Hindlimb muscle (tissue), 1 donor: Measurements from ENCODE around the gene PCIF1. TPM values are rescaled to one million over a fixed set of nuclear protein-coding genes. Genes with fewer than 3 reads are reported as not detected.
"Not testable (repeated sequence)": the region's sequence is repeated elsewhere in the genome, so short reads cannot be mapped to it uniquely, and the experiment has no call there.

Experiments used
- DNase-seq: peaks from one replicate; pipeline ENCODE4 v3.0.0-alpha.2; 2013
- polyA plus RNA-seq: library from polyadenylated mRNA; unstranded; fragments of 120-200 nt; gene quantifications from one replicate; pipeline ENCODE4 v1.2.1, GENCODE V29; 2013; ENCODE audit not compliant: insufficient read length

The PCIF1 gene
- polyA plus RNA-seq, 1 donor, result 26.4 TPM

DNA sequence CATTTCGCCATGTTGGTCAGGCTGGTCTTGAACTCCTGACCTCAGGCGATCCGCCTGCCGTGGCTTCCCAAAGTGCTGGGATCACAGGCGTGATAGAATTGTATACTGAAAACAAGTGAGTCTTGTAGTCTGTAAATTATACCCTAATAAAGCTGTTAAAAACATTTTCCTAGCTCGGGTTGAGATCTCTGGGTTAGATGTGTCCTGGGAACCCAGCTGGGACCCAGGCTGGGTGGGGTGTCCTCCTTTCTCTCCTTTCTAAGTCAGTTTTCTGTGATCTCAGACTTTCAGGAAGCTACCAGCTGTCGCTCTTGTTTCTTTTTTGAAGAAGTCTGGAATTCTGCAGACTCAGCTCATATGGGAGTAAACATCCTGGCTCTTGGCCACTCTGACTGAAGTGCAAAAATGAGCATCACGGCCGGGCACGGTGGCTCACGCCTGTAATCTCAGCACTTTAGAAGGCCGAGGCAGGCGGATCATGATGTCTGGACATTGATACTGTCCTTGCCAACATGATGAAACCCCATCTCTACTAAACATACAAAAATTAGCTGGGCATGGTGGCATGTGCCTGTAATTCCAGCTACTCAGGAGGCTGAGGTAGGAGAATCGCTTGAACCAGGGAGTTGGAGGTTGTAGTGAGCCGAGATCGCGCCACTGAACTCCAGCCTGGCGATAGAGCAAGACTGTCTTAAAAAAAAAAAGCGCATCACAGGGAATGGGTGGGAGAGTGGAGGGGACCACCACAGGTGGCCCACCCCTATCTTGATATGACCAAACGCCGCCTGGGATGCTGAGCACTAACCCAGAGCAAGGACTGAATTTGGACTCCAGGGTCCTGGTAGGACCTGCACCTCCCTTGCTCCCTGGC lies 9.9 kb upstream of the PCIF1 start:
- DNase-seq, result peak; percentile 56

DNA sequence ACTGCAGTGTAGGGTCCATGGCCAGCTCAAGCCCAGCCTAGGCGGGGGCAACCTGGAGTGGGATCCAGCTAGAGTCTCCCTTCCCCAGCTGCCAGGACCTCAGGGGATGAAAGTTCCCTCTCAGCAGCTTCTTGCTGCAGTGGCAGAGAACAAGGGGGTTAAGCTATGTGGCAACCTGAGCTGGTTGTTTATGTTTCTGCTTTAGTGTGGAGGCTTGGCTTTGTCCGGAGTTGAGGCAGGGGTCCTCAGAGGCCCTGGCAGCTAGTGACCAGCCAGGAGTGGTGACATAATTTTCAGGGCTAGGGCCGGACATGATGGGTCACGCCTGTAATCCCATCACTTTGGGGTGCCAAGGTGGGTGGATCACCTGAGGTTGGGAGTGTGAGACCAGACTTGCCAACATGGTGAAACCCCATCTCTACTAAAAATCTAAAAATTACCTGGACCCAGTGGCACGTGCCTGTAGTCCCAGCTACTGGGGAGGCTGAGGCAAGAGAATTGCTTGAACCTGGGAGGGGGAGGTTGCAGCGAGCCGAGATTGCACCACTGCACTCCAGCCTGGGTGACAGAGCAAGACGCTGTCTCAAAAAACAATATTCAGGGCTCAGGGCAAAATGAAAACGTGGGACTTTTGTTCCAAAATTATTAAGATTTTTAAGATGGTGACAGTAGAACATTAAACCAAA lies 8.5 kb upstream of the PCIF1 start:
- DNase-seq, result no peak

DNA sequence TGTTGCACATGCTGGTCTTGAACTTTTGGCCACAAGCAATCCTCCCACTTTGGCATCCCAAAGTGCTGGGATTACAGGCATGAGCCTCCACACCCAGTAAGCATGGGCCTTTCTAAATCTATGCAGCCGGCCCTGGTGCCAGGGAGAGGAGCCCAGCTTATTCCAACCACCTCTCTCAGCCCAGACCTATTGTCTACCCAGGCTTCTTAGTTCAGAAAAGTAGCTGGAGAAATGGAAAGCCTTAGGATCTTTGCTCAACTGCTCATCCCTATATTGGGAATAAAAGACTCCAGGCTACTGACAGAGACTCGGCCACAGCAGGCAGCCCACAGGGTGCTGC lies 7.8 kb upstream of the PCIF1 start:
- DNase-seq, result no peak

DNA sequence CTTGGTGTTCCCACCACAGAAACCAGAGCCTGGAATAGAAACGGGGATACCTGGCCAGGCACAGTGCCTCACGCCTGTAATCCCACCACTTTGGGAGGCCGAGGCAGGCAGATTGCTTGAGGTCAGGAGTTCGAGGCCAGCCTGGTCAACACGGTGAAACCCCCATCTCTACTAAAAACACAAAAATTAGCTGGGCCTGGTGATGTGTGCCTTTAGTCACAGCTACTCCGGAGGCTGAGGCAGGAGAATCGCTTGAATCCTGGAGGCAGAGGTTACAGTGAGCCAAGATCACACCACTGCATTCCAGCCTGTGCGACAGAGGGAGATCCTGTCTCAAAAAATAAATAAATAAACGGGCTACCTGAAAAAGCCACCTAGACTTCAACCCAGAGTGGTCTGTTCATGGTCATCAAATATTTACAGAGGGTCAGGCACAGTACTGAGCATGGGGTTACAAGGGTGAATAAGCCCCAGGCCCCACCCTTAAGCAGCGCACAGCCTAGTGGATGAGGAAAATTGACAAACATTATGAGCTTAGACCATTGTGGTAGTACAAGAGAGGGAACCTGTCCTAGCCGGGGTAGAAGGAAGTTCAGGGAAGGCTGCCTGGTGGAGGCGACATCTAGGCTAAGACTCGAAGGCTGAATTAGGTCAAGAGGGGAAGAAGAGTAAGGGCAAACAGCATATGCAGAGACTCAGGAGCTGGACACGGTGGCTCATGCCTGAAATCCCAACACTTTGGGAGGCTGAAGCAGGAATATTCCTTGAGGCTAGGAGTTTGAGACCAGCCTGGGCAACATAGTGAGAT lies 7.2 kb upstream of the PCIF1 start:
- DNase-seq, result no peak

DNA sequence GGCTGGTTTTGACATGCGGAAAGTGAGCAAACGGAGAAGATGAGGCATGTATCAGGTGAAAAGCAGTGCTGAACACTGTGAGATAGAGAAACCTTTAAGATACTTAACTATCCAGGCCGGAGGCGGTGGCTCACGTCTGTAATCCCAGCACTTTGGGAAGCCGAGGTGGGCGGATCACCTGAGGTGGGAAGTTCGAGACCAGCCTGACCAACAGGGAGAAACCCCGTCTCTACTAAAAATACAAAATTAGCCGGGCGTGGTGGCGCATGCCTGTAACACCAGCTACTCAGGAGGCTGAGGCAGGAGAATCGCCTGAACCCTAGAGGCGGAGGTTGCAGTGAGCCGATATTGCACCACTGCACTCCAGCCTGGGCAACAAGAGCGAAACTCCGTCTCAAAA lies 2.8 kb upstream of the PCIF1 start:
- DNase-seq, result not testable (repeated sequence)

DNA sequence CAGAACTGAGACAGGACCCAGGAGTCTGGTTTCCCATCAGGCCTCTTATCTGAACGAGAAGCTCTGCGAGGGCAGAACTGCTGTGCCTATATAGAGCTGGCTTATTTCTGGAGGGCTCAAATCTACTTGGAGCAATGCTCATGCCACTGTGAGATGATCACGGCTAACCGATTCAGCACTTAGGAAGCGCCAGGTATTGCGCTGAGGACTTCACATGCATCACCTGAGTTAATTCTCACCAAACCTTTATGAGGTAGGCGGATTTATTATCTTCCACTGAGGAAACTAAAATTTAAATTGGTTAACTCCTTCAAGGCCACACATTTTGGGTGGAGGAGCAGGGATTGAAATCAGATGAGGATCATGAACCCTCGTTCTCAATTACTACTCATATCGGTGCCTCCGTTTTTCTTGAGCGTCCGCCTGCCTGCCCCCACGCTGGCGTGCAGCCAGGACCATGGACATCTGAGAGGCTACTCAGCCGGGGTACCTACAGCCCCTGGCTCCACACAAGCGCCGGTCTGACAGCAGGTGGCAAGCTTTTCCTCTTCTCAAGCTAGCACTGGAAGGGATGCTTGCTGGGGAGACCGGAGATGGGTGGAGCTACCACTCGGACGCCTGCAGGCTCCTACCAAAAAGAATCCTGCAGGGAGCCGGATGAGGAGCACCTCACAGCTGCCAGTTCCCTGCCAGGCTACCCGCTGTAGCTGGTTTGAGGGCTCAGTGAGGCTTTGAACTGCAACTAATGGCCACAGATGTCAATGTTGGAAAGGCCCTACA lies 1.0 kb upstream of the PCIF1 start:
- DNase-seq, result peak; percentile 55

DNA sequence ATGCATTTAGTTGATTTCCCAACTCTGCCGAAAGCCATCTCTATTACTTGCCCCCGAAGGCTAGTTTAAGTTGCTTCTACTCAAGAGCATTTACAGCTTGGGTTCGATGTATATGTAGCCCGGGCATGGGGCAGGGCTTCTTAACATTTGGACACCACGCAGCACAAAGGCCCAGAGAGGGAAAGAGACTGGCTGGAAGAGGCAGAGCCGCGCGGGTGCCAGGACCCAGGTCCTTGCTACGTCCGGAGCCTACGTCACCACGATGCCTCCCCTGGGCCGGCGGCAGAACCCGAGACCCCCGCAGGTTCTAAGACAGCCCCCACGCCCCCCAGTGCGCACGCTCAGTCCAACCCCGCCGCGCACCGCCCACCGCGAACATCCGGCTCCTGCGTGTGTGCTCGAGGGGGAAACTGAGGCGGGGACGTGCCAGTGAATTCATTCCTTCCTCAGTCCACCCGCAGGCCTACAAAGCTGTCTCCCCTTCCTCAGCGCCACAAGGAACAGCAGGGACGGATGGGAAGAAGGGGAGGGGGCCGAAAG lies 367 bp upstream of the PCIF1 start:
- DNase-seq, result no peak

DNA sequence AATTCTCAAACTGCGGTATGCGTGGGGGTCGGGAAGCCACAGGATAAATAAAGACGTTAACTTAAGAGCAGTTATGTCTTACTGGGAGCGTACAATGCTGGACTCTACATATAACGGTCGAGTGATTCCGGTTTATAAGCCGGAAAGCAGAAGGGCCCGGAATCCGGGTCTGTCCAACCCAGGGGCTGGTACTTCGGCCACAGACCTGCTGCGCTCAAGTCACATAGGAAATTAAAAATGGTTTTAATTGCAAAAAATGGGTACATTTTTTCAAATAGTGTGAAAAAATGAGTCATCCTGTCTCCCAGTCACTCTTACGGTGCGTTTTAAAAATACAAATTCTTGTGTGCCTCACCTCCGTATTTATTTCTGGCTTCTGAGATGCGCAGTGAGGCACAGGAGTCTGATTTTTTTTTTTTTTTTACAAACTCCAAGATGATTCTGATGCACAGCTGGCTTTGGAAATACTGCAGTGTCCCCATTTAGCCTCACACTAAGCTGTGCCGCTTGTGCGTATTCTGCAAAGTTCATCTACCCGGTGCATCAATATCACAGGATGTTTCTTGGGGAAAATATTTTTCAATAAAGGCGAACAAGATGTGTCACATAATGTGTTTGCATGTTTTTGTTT lies 1.0 kb downstream of the PCIF1 start:
- no peak for DNase-seq

DNA sequence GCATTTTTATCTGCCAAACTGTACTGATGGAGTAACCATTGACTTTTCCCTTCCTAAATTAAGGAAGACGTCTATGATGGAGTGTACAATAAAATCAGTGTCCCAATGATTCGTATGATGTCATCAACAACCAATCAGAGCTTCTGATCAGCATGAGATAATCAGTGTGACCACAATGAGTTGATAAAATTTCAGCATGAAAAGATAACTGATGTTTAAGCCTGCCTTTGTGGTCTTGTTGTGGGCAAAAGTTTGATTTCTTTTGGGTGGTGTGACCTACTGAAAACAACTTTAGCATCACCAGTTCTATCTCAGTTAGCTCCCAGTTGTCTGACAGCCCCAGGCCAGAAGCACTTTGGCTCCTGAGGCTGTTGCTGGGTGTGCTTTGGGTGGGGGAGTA lies 3.3 kb downstream of the PCIF1 start:
- no peak for DNase-seq

DNA sequence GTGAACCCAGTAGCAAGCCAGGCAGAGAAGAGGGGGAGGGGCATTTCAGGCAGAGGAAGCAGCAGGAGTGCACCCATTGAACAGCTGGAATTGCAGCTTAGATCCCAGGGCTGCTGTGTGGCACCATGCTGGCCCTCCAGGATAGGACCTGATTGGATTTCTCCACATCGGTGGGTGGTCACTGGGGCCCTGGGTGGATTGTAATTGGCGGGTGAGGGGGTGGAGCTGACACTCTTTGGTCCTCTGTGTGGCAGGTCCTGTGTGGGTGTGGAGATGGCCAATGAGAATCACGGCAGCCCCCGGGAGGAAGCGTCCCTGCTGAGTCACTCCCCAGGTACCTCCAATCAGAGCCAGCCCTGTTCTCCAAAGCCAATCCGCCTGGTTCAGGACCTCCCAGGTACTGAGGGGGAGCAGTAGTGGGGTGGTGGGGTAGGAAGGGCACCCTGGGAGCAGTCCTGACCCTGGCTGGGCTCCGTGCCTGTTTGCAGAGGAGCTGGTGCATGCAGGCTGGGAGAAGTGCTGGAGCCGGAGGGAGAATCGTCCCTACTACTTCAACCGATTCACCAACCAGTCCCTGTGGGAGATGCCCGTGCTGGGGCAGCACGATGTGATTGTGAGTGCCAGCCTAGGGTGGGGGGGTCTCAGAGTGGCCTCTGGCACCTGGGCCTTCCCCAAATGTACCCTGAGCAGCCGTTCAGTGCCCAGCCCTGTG lies 4.4 kb downstream of the PCIF1 start:
- no peak for DNase-seq

DNA sequence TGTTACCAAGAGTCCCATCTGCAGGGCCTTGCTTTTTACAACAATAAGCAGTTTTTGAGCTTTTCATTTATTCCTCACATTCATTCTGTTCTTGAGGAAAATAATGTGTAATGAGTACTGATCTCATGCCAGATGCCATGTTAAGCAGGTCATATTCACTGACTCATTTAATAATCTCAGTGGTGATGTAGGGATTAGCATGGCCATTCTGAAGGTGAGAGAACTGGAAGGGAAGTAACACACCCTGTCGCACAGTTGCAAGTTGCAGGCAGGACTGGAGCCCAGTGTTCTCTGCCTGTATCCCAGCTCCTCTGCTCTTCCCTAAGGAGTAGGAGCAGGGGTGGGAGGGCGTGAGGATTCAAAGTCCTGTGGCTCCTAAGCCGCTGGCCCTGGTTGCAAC lies 5.6 kb downstream of the PCIF1 start:
- no peak for DNase-seq

DNA sequence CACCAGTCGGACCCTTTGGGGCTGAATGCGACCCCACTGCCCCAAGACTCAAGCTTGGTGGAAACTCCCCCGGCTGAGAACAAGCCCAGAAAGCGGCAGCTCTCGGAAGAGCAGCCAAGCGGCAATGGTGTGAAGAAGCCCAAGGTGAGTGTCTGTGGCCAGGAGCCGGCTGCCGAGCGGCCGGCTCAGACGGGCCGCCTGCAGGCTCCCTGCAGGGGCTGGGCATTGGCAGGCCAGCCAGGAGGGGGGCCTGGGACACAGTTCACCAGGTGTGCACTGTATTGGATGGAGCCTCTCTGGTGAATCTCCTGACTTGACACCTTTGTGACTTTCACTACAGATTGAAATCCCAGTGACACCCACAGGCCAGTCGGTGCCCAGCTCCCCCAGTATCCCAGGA lies 6.0 kb downstream of the PCIF1 start:
- DNase-seq, result no peak

DNA sequence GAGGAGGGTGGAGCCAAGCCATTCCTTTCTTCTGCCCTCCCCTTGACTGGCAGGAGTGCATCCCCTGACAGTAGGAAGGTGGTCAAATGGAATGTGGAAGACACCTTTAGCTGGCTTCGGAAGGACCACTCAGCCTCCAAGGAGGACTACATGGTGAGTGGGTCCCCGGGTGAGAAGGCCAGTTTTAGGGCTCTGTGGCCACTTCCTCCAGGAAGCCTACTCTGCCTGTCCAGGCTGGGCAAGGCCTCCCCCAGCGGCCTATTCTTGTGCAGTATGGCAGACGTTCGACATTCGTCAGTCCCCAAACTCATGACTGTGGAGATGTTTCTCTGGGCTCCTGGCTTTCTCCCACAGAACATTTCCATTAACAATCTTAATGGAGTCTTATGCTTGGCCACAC lies 9.1 kb downstream of the PCIF1 start:
- no peak for DNase-seq

DNA sequence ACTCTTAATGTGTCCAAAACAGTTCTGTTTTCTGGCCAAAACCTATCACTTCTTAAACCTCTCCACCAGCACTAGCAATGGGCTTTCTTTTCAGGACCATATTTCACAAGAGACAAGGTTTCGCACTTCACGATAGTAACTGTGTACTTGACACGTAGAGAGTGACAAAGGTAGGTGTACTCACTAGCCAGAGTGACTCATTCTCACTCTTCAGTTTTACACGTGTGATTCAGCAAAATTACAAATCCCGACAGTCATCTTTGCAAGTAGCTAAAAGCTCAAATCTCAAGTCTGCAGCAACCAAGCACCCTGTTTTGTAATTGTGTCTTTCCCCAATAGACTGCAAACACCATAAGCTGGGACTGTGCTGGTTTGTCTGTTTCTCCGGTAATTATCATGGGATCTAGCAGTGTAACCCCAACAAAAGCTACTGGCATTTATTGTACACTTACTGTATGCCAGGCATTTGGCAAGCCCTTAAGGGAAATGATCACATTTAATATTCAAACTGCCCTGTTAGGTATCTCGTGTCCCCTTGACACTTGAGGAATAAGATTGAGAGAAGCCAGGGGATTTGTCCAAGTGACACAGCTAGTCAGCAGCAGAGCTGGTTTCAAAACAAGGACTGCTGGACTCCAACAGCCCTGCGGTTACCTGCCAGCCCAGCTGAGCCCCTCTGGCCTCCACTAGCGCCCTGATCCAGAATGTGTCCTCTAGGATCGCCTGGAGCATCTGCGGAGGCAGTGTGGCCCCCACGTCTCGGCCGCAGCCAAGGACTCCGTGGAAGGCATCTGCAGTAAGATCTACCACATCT lies 9.9 kb downstream of the PCIF1 start:
- DNase-seq, result no peak

DNA sequence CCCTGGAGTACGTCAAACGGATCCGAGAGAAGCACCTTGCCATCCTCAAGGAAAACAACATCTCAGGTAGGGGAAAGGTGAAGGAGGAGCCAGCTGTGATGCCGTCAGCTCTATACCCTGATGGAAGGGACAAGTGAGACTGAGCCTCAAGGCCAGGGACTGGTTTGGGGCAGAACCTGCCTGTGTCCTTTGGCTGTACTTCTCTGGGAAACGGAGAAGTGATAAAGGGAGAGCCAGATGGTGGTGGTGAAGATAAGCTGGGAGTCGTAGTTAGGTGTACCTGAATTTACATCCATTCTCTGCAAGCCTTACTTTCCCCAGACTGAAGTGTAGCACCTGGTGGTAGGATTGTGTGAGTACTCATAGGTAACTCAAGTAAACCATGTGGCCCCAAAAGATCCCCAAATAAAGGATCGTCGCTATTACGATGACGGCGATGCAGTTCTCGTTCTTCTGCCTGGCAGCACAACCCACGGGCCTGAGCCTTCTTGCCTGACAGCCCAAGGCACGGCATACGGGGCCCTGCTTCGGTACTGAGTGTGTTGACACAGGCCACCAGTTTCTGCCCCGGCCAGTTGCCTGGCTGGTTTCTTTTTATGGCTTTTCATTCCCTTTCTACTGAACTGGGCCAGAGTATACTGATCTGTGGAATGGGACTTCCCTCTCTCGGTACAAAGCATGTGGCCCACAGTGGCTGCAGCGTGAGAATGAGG lies 10.6 kb downstream of the PCIF1 start:
- DNase-seq, result no peak

DNA sequence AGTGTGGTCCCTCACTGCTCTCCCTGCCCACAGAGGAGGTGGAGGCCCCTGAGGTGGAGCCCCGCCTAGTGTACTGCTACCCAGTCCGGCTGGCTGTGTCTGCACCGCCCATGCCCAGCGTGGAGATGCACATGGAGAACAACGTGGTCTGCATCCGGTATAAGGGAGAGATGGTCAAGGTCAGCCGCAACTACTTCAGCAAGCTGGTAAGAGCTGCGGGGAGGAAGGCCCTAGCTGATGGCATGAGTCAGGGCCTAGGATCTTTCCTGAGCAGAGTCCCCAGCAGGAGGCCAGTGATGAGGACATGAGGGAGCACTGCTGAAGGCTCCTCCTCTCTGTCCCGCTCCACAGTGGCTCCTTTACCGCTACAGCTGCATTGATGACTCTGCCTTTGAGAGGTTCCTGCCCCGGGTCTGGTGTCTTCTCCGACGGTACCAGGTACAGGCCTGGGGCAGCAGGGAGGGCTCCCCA lies 11.2 kb downstream of the PCIF1 start:
- DNase-seq, result no peak

DNA sequence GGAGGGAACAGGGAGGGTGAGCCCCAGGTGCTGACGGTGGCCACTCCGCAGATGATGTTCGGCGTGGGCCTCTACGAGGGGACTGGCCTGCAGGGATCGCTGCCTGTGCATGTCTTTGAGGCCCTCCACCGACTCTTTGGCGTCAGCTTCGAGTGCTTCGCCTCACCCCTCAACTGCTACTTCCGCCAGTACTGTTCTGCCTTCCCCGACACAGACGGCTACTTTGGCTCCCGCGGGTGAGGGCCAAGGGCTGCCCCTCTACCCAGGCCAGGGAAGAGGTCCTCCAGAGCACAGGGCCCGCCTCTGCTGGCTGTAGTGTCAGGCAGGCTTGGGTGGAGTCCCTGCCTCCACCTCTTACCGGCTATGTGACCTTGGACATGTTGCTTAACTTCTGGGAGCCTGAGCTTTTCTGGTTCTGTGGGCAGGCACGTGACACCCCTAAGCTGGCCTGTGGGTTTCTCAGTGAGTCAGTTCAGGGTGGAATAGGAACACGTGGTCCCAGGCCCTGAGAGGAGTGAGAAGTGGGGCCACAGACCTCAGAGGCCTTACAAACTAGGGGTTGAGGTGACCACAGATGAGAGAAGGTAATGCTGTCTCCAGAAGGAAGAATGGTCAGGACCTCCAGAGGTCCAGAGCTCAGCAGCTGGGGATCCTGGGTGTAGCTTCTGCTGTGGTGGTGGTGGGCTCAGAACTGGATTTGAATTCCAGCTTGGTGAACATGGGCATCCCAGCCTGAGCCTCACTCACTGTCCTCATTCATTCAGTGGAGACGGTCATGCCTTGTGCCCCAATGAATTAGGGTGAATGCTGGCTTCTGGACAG lies 11.9 kb downstream of the PCIF1 start:
- DNase-seq, result no peak

DNA sequence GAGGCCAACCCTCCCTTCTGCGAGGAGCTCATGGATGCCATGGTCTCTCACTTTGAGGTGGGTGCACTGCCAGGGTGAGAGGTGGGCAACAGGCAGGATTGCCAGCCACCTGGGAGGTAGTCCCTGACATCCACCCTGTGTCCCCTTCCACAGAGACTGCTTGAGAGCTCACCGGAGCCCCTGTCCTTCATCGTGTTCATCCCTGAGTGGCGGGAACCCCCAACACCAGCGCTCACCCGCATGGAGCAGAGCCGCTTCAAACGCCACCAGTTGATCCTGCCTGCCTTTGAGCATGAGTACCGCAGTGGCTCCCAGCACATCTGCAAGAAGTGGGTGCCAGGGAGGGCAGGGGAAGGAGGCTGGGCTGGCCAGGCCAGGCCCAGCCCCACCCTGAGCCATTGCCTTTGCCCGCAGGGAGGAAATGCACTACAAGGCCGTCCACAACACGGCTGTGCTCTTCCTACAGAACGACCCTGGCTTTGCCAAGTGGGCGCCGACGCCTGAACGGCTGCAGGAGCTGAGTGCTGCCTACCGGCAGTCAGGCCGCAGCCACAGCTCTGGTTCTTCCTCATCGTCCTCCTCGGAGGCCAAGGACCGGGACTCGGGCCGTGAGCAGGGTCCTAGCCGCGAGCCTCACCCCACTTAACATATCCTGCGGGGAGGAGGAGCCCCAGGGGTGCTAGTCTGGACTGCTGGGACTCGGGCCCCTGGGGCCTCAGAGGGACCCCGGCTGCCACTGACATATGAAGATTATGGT lies 12.8 kb downstream of the PCIF1 start:
- DNase-seq, result no peak
